ENCODE data around the gene STXBP2. TPM values are rescaled to one million over a fixed set of nuclear protein-coding genes. Genes with fewer than 3 reads are reported as not detected.

STXBP2 gene
- polyA plus RNA-seq, 1 donor, result 6.7 TPM

DNA sequence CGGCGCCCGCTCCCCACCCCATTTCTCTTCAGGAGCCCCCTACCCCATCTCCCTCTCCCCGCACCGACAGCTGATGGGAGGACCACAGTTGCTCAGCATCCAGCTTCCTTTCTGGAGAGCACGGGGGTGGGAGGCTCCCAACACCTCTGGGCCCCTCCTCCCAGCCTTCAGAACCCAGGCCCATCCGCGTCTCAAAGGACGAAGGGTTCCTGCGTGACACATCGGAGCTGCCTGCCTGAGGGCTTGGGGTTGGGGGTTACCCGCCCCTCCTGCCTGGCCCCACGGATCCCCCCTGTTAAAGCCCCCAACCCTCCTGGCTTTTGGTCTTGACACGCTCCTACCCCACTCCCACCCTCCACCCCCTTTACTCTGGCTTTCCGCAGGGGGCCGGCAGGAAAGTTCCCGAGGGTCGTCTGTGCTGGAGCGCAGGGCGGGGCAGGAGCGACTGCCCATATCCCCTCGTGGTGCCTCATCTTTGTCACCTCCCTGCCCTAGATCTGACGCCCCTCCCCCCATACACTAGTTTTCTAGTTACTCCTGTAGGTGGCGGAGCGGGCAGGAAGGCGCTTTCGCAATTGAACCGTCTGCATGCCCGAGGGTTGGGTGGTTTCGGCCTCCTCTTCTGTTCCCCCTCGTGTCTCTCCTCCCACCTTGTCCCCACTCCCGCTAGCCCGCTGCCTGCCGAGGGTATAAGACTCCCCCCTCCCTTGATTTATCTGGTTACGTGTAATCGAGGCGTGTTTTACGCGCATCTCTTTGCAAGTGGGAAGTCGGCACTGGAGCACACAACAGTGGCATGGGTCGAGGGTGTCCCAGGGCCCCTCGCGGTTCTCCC lies 44.6 kb downstream of the STXBP2 start:
- peak; percentile 73 for DNase-seq

DNA sequence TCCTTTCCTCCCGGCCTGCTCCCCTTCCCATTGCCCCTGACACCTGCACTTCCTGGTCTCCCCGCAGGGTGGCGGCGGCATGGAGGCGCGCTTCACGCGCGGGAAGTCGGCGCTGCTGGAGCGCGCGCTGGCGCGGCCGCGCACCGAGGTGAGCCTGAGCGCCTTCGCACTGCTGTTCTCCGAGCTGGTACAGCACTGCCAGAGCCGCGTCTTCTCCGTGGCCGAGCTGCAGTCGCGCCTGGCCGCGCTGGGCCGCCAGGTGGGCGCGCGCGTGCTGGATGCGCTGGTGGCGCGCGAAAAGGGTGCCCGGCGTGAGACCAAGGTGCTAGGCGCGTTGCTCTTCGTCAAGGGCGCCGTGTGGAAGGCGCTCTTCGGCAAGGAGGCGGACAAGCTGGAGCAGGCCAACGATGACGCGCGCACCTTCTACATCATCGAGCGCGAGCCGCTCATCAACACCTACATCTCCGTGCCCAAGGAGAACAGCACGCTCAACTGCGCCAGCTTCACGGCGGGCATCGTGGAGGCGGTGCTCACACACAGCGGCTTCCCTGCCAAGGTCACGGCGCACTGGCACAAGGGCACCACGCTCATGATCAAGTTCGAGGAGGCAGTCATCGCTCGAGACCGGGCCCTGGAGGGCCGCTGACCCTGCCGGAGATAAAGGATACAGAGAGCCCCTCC lies 45.4 kb downstream of the STXBP2 start:
- no peak for DNase-seq

DNA sequence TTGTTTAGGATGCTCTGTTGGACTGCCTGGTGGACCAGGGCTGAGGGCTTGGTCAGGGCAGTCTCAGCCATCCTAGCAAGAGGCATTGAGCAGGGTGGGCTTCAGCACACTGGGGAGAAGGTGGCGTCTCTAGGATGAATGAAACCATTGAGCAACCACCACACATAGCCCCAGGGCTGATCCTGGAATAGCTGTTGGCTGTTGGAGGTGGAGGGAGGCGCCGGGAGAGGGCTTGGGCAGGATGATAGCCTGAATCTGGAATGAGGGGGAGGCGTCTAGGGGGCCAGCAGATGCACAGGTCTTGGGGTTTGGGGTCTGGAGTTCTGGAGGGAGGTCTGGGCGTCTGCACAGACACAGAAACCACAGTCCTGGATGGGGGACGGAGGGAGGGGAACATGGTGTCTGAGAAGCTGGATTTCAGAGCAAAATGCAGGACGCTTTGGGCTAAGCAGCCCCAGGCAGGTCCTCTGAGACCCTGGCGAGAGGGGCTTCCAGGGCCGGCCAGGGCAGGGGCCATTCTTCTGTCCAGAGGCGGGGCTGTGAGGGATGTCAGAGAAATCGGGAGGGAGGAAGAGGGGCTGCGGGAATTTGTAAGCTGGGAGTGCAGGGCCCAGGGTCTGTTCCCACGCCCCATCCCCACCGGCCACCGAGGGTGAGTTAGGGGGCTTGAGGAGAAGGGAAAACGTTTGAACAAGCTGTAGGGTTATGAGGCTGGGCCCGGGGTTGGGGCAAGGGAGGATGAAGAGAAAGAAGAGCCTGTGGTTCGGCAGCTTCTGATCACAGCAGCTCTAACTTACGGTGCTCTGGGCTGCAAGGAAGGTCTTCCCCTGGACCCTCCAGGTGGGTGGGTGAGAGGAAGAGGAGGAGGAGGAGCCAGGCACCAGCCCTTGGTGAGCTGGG lies 48.9 kb downstream of the STXBP2 start:
- no peak for DNase-seq

DNA sequence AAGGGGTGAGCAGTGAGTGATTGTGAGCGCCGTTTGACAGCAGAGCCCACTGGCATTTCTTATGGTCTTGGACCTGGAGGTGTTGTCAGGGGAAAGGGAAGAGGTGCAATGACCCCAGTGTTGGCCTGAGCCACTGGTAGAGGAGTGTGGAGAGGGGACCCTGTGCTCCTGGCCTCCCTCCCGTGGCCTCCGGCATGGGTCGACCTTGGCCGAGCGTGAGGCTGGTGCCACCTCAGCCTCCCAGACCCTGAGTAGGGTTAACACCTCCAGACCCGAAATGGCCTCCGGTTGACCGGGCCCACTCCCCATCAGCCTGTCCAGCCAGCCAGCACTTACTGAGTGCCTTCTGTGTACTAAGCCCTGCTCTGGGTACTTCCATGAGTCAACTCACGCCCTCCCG lies 50.3 kb downstream of the STXBP2 start:
- DNase-seq, result no peak

DNA sequence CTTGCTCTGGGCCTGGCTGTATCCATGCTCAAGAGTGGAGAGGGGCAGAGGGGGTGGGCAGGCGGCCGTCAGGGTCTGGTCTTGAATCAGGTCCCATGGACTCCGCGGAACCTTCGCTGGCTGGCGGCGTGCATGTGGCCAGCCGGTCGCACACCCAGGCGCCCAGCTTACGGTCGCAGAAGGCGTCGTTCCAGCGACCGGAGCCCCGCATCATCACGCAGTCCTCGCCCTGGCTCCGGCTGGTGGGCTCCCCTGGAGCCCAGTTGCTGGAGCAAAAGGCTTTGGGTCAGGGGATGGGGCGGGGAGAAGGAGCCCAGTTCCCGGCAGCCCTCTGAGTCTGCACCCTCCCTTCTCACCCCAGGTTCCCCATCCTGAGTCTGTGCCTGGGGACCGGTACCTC lies 52.3 kb downstream of the STXBP2 start:
- DNase-seq, result no peak

DNA sequence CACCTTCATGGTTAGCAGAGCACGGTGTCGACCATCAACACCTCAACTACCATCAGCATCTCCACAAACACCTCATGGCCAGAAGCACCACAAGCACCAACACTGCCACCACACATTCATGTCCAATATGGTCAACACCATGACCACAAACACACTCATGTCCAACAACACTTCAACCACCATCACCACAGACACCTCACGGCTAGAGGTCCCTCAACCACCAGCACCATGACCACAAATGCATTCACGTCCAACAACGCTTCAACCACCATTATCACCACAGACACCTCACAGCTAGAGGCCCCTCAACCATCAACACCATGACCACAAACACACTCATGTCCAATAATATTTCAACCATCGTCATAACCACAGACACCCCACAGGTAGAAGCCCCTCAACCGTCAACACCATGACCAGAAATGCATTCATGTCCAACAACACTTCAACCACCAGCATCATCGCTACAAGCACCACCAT lies 53.9 kb downstream of the STXBP2 start:
- DNase-seq, result no peak

DNA sequence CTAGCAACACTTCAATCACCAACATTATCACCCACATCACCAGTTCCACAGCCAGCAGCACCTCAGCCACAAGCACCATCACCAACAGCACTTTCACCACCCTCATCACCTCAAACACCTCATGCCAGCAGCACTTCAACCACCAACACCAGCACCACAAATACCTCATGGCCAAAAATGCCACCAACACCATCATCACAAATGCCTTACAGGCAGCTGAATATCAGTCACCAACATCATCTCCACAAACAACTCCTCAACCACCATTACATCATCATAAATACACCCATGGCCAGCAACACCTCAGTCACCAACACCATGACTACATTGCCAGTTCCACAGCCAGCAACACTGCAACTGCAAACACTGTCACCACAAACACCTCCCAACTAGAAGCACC lies 54.6 kb downstream of the STXBP2 start:
- DNase-seq, result no peak

DNA sequence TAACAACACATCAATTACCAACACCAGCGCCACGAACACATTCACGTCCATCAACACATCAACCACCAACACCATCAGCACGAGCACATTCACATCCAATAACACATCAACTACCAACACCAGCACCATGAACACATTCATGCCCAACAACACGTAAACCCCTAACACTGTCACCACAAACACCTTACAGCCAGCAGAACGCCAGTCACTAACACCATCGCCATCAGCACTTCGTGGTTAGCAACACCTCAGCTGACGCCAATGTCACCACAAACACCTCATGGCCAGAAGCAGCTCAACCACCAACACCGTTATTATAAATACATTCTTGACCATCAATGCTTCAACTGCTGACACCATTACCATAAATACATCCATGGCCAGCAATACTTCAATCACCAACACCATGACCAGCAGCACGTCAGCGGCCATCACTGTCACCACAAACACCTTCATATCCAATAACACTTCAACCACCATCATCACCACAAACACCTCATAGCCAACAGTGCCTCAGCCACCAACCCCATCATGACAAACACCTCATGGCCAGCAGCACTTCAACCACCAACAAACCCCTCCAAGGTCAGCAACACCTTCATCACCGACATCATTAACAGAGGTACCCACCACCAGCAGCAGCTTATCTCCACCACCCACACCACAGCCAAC lies 55.6 kb downstream of the STXBP2 start:
- no peak for DNase-seq

DNA sequence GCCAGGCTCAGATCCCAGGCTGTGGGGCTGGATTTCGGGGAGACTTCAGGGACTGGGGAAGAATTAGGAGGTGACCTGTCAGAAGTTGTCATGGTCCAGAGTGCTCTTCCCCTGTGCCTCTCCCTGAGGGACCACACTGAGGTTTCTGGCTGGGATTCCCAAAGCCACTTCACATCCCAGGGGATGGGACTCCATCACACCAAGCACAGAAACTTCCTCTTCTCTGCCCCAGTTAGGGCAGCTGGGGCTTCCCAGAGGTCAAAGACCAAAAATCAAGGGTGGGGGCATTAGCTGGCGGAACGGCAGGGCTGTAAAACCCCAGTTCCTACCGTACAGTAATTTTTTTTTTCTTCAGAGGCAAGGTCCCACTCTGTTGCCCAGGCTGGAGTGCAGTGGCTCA lies 57.6 kb downstream of the STXBP2 start:
- no peak for DNase-seq

Other genes starting within 250 kb of the STXBP2 start
- gene PEX11G, start 148.1 kb upstream of the STXBP2 start, polyA plus RNA-seq (ENCODE audit: insufficient read length), result 4.0 TPM
- gene ZNF358, start 121.0 kb upstream of the STXBP2 start, polyA plus RNA-seq (ENCODE audit: insufficient read length), result 61.8 TPM
- gene MCOLN1, start 114.5 kb upstream of the STXBP2 start, polyA plus RNA-seq (ENCODE audit: insufficient read length), result 16.4 TPM
- gene PNPLA6, start 101.4 kb upstream of the STXBP2 start, polyA plus RNA-seq (ENCODE audit: insufficient read length), result 34.7 TPM
- gene CAMSAP3, start 41.2 kb upstream of the STXBP2 start, polyA plus RNA-seq (ENCODE audit: insufficient read length), result 0.45 TPM
- gene XAB2, start 7.6 kb upstream of the STXBP2 start, polyA plus RNA-seq (ENCODE audit: insufficient read length), result 33.1 TPM
- 52.4 TPM for gene PET100, start 7.3 kb upstream of the STXBP2 start, polyA plus RNA-seq (ENCODE audit: insufficient read length)
- not detected for gene PCP2, start 3.4 kb upstream of the STXBP2 start, polyA plus RNA-seq (ENCODE audit: insufficient read length)
- gene RETN, start 31.9 kb downstream of the STXBP2 start, polyA plus RNA-seq (ENCODE audit: insufficient read length), result 1.3 TPM
- gene MCEMP1, start 40.0 kb downstream of the STXBP2 start, polyA plus RNA-seq (ENCODE audit: insufficient read length), result 0.25 TPM
- 42.8 TPM for gene TRAPPC5, start 43.7 kb downstream of the STXBP2 start, polyA plus RNA-seq (ENCODE audit: insufficient read length)
- 0.65 TPM for gene FCER2, start 65.0 kb downstream of the STXBP2 start, polyA plus RNA-seq (ENCODE audit: insufficient read length)
- not detected for gene CLEC4G, start 95.0 kb downstream of the STXBP2 start, polyA plus RNA-seq (ENCODE audit: insufficient read length)
- 2.4 TPM for gene CD209, start 110.4 kb downstream of the STXBP2 start, polyA plus RNA-seq (ENCODE audit: insufficient read length)
- gene CLEC4M, start 126.1 kb downstream of the STXBP2 start, polyA plus RNA-seq (ENCODE audit: insufficient read length), result not detected
- gene EVI5L, start 193.1 kb downstream of the STXBP2 start, polyA plus RNA-seq (ENCODE audit: insufficient read length), result 17.6 TPM
- gene PRR36, start 237.3 kb downstream of the STXBP2 start, polyA plus RNA-seq (ENCODE audit: insufficient read length), result 0.48 TPM